Prostate gland (tissue), 2 donors: Measurements from ENCODE around the gene ANKIB1.
"Not testable (repeated sequence)": the region's sequence is repeated elsewhere in the genome, so short reads cannot be mapped to it uniquely, and the experiment has no call there.

Source experiments
- CTCF ChIP-seq, 4 experiments: fragments of 200-600 bp in 2 of 4; fragments of 450-650 bp in 2 of 4; sonication (generic) in 2 of 4; IDR thresholded peaks; 1 replicate in 3 of 4; 2 replicates in 1 of 4; pipeline ENCODE4 v1.5.1; 2016 to 2019; ENCODE audit warnings: antibody characterized with exemption in 4 of 4, mild to moderate bottlenecking in 2 of 4, moderate library complexity in 2 of 4
- POLR2AphosphoS5 ChIP-seq: sonication (generic); formaldehyde crosslinking; IDR thresholded peaks from one replicate; pipeline ENCODE4 v1.6.1; 2017; ENCODE audit warnings: antibody characterized with exemption

GRCh38 chr7:92410162-92410561, 164.4 kb downstream of the ANKIB1 start:
- TF ChIP-seq POLR2AphosphoS5; CTCF (IDR thresholded peaks at IDR 0.05): not testable (repeated sequence)
